Measurements from ENCODE around the gene GAPDHS. TPM values are rescaled to one million over a fixed set of nuclear protein-coding genes. Genes with fewer than 3 reads are reported as not detected.

The GAPDHS gene
- total RNA-seq, 4 donors from 2014 or later, result not detected

GRCh38 chr19:35558400-35559280, 25.4 kb downstream of the GAPDHS start:
- Histone ChIP-seq H3K9me3 (no peaks in the 10 kb centered on the region), H3K4me3 (peak overlapping the region; percentile 37 to 52 (median 48)), H3K27ac (no peak overlapping the region), H3K4me1 (peaks cover 0 to 9% of the 10 kb centered on the region in 2 donors), H3K27me3 (peaks cover 19 to 29% (median 28%) of the 10 kb centered on the region in 3 donors), H3K36me3 (no peaks in the 10 kb centered on the region)
- ATAC-seq, result no peak
- no peak for TF ChIP-seq CTCF (IDR thresholded peaks at IDR 0.05 in 4 of 5, conservative IDR thresholded peaks at IDR 0.05 in 1 of 5)
- TF ChIP-seq POLR2A (IDR thresholded peaks at IDR 0.05), result no peak
- intact Hi-C loops (cut with DNase I; ENCODE audit: low total_unique reads), result no loop called here
- in situ Hi-C loops (cut with MboI; ENCODE audit: low sequenced_read_pairs in 4 of 4), result no loop called here
- no peak for DNase-seq

GRCh38 chr19:35559281-35559659, 26.0 kb downstream of the GAPDHS start:
- Histone ChIP-seq H3K9me3 (no peaks in the 10 kb centered on the region), H3K4me3 (no peak overlapping the region), H3K27ac (no peak overlapping the region), H3K4me1 (peaks cover 0 to 9% of the 10 kb centered on the region in 2 donors), H3K27me3 (peaks cover 19 to 30% (median 28%) of the 10 kb centered on the region in 3 donors), H3K36me3 (no peaks in the 10 kb centered on the region)
- intact Hi-C loops (cut with DNase I; ENCODE audit: low total_unique reads), result no loop called here
- TF ChIP-seq CTCF (IDR thresholded peaks at IDR 0.05 in 4 of 5, conservative IDR thresholded peaks at IDR 0.05 in 1 of 5), result no peak
- TF ChIP-seq POLR2A (IDR thresholded peaks at IDR 0.05), result no peak
- DNase-seq, result no peak
- ATAC-seq, result no peak
- in situ Hi-C loops (cut with MboI; ENCODE audit: low sequenced_read_pairs in 4 of 4), result no loop called here

- TF ChIP-seq CTCF (IDR thresholded peaks at IDR 0.05 in 4 of 5, conservative IDR thresholded peaks at IDR 0.05 in 1 of 5), result no peak
- no peak for TF ChIP-seq POLR2A (IDR thresholded peaks at IDR 0.05)
- no peak for DNase-seq
- no peak for ATAC-seq
- H3K9me3 ChIP-seq, result no peaks in the 10 kb centered on the region
- H3K27ac ChIP-seq, result no peak overlapping the region
- no peaks in the 10 kb centered on the region for H3K36me3 ChIP-seq
- H3K4me3 ChIP-seq, result no peak overlapping the region
- in situ Hi-C loops (cut with MboI; ENCODE audit: low sequenced_read_pairs in 4 of 4) (no loop called here), intact Hi-C loops (cut with DNase I; ENCODE audit: low total_unique reads) (no loop called here)
- H3K27me3 ChIP-seq, result peaks cover 19 to 30% (median 30%) of the 10 kb centered on the region in 3 donors
- H3K4me1 ChIP-seq, result peaks cover 0 to 9% of the 10 kb centered on the region in 2 donors
Observed at GRCh38 chr19:35559781-35560180, 26.5 kb downstream of the GAPDHS start.

- DNase-seq (no peak), ATAC-seq (no peak)
- H3K36me3 ChIP-seq, result no peaks in the 10 kb centered on the region
- H3K9me3 ChIP-seq, result no peaks in the 10 kb centered on the region
- H3K4me1 ChIP-seq, result peaks cover 0 to 9% of the 10 kb centered on the region in 2 donors
- no peak overlapping the region for H3K4me3 ChIP-seq
- H3K27ac ChIP-seq, result no peak overlapping the region
- peaks cover 19 to 31% (median 30%) of the 10 kb centered on the region in 3 donors for H3K27me3 ChIP-seq
- intact Hi-C loops (cut with DNase I; ENCODE audit: low total_unique reads), result no loop called here
- TF ChIP-seq CTCF (IDR thresholded peaks at IDR 0.05 in 4 of 5, conservative IDR thresholded peaks at IDR 0.05 in 1 of 5) (no peak), POLR2A (IDR thresholded peaks at IDR 0.05) (no peak)
- in situ Hi-C loops (cut with MboI; ENCODE audit: low sequenced_read_pairs in 4 of 4), result no loop called here
Observed at GRCh38 chr19:35560271-35560670, 27.0 kb downstream of the GAPDHS start.
